ENCODE data around the gene DEFB124. TPM values are rescaled to one million over a fixed set of nuclear protein-coding genes. Genes with fewer than 3 reads are reported as not detected.
"Not testable (repeated sequence)": the region's sequence is repeated elsewhere in the genome, so short reads cannot be mapped to it uniquely, and the experiment has no call there.

Gene DEFB124
- total RNA-seq, 3 donors from 2014 or later (not counting 1 experiment from before 2014, with no cell fraction given) = not detected

DNA sequence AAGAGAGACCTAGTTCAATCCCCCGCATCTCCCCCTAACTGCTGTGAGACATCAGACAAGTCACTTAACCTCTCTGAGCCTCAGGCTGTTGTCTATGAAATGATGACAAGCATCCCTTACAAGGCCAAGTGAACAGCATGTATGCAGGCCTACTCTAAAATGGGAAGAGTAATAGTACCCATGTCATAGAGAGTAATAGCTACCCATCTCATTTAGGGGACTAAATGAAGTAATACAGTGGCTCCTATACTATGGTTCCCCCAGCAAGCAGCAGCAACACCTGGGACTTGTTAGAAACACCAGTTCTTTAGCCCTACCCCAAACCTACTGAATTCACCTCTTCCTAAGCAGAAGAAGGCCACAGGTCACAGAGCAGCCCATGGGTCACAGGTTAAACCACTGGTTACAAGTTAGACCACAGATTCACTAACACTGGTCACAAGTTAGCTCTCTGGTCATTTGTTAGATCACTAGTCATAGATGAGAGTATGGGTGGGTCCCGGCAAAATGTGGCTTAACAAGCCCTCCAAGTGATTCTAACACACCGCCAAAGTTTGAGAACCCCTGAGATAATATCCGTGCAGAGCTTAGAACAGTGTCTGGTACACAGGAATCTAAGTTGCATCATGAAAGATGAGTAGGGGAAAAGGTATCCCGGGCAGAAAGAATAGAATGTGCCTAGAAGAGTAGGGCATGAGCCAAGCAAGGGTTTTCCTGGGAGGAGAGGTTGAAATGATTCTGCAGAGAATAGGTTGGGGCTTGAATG, 1.4 kb downstream of the DEFB124 start:
- Mint-ChIP-seq H3K4me1 (peaks cover 6 to 9% of the 10 kb centered on the region in 2 donors), H3K27ac (no peak overlapping the region), H3K36me3 (no peaks in the 10 kb centered on the region), H3K27me3 (ENCODE audit: low read depth in 2 of 2) (peaks cover 29 to 37% of the 10 kb centered on the region in 2 donors), H3K9me3 (no peaks in the 10 kb centered on the region), H3K4me3 (no peak overlapping the region)
- DNase-seq (no peak), ATAC-seq (peak in 1 of 3 donors; percentile 24)
- TF ChIP-seq, protein P1, sequence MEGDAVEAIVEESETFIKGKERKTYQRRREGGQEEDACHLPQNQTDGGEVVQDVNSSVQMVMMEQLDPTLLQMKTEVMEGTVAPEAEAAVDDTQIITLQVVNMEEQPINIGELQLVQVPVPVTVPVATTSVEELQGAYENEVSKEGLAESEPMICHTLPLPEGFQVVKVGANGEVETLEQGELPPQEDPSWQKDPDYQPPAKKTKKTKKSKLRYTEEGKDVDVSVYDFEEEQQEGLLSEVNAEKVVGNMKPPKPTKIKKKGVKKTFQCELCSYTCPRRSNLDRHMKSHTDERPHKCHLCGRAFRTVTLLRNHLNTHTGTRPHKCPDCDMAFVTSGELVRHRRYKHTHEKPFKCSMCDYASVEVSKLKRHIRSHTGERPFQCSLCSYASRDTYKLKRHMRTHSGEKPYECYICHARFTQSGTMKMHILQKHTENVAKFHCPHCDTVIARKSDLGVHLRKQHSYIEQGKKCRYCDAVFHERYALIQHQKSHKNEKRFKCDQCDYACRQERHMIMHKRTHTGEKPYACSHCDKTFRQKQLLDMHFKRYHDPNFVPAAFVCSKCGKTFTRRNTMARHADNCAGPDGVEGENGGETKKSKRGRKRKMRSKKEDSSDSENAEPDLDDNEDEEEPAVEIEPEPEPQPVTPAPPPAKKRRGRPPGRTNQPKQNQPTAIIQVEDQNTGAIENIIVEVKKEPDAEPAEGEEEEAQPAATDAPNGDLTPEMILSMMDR (IDR thresholded peaks at IDR 0.05) = no peak
- no peaks in the 10 kb centered on the region for H3K9me3 ChIP-seq (ENCODE audit: control insufficient read depth, insufficient read depth, low read length)
- H3K36me3 ChIP-seq (ENCODE audit: control insufficient read depth, insufficient read depth, low read length) = no peaks in the 10 kb centered on the region
- H3K27ac ChIP-seq (ENCODE audit: low read length) = no peak overlapping the region
- peaks cover 10% of the 10 kb centered on the region for H3K27me3 ChIP-seq (ENCODE audit: control insufficient read depth, insufficient read depth, low read length)
- intact Hi-C loops (cut with micrococcal nuclease) = no loop called here
- WGBS (ENCODE audit: insufficient coverage) = 91% methylated on average over 5 of the region's 5 CpGs
- no peak overlapping the region for H3K4me3 ChIP-seq (ENCODE audit: low read length)
- peaks cover 7% of the 10 kb centered on the region for H3K4me1 ChIP-seq (ENCODE audit: control insufficient read depth, insufficient read depth, low read length)

DNA sequence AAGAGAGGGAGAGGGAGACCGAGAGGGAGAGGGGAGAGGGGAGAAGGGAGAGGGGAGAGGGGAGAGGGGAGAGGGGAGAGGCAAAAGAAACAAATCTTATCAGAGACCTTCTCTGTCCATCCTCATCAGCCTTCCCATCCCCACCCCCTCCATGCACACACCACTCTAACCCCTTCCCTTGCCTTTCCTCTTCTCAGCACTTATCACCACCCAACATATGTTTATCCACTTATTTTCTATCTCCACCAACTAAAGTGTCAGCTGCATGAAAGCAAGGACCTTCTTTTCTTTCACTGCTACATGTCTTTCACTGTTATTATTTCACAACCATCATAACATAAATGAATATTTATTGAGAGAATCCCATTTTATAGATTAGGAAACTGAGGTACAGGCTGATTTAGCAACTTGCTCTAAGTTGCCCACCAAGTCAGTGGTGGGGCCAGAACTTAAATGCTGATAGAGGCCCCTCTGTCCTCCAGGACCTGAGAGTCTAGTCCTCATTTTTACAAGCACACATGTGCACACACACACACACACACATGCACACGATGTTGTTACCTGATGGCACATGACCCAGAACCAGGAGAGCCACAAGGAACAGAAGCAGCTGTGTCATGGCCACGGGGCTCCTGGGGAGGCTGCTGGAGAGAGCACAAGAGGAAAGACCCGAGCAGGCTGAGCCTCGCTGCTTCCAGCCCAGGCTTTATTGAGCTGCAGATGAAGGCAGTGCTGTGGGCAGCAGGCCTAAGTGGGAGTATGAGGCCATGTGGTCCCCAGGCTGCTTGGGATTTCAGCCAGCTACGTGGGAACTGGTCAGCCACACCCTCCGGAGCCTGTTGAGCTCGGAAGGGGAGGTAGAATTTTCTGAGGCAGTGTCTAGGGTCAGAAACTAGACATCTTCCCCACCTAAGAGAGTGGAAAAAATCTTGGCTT, 2.3 kb downstream of the DEFB124 start:
- no peak for ATAC-seq
- H3K4me1 Mint-ChIP-seq = peaks cover 6 to 9% of the 10 kb centered on the region in 2 donors
- H3K4me3 Mint-ChIP-seq = no peak overlapping the region
- H3K9me3 ChIP-seq (ENCODE audit: control insufficient read depth, insufficient read depth, low read length) = no peaks in the 10 kb centered on the region
- no peaks in the 10 kb centered on the region for H3K36me3 ChIP-seq (ENCODE audit: control insufficient read depth, insufficient read depth, low read length)
- H3K36me3 Mint-ChIP-seq = no peaks in the 10 kb centered on the region
- peaks cover 7% of the 10 kb centered on the region for H3K4me1 ChIP-seq (ENCODE audit: control insufficient read depth, insufficient read depth, low read length)
- H3K4me3 ChIP-seq (ENCODE audit: low read length) = no peak overlapping the region
- H3K27me3 ChIP-seq (ENCODE audit: control insufficient read depth, insufficient read depth, low read length) = peaks cover 10% of the 10 kb centered on the region
- H3K9me3 Mint-ChIP-seq = no peaks in the 10 kb centered on the region
- H3K27ac Mint-ChIP-seq = no peak overlapping the region
- no peak for DNase-seq
- intact Hi-C loops (cut with micrococcal nuclease) = no loop called here
- H3K27ac ChIP-seq (ENCODE audit: low read length) = no peak overlapping the region
- peaks cover 28 to 31% of the 10 kb centered on the region in 2 donors for H3K27me3 Mint-ChIP-seq (ENCODE audit: low read depth in 2 of 2)
- 72% methylated on average over 7 of the region's 8 CpGs for WGBS (ENCODE audit: insufficient coverage)
- TF ChIP-seq, protein P1 (IDR thresholded peaks at IDR 0.05) = no peak

DNA sequence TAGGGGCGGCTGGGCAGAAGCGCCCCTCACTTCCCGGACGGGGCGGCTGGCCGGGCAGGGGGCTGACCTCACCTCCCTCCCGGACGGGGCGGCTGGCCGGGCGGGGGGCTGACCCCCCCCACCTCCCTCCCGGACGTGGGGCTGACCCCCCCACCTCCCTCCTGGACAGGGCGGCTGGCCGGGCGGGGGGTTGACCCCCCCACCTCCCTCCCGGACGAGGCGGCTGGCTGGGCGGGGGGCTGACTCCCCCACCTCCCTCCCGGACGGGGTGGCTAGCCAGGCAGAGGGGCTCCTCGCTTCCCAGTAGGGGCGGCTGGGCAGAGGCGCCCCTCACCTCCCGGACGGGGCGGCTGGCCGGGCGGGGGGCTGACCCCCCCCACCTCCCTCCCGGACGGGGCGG, 4.0 kb downstream of the DEFB124 start:
- H3K36me3 Mint-ChIP-seq; H3K27ac ChIP-seq (ENCODE audit: low read length); H3K4me1 ChIP-seq (ENCODE audit: control insufficient read depth, insufficient read depth, low read length); H3K9me3 Mint-ChIP-seq; intact Hi-C loops (cut with micrococcal nuclease); H3K27ac Mint-ChIP-seq; ATAC-seq; H3K36me3 ChIP-seq (ENCODE audit: control insufficient read depth, insufficient read depth, low read length); DNase-seq; H3K4me3 Mint-ChIP-seq; H3K4me3 ChIP-seq (ENCODE audit: low read length); H3K4me1 Mint-ChIP-seq; H3K9me3 ChIP-seq (ENCODE audit: control insufficient read depth, insufficient read depth, low read length); H3K27me3 ChIP-seq (ENCODE audit: control insufficient read depth, insufficient read depth, low read length): not testable (repeated sequence)
- 100% methylated on average over 7 of the region's 33 CpGs for WGBS (ENCODE audit: insufficient coverage)
- H3K27me3 Mint-ChIP-seq (ENCODE audit: low read depth in 2 of 2) = peaks cover 18 to 25% of the 10 kb centered on the region in 2 donors

DNA sequence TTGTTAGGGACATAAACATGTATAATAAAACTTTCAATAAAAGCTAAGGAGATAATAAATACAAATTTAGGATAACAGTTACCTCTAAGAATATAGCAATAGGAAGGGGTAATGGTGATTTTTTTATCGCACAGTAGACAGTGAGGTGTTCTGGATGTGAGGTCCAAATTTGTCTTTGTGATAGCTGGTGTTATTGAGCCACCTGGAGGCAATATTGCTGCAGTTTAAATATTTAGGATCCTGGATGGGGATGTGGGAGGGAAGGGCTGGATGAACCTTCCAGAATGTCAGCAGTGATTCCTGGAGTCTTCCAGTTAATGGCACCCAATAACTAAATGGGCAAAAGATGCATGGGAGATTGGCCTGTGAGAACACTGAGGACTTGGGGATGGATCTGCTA, 20.6 kb downstream of the DEFB124 start:
- no peaks in the 10 kb centered on the region for H3K4me1 ChIP-seq (ENCODE audit: control insufficient read depth, insufficient read depth, low read length)
- Mint-ChIP-seq H3K27me3 (ENCODE audit: low read depth in 2 of 2) (peaks cover 5 to 10% of the 10 kb centered on the region in 2 donors), H3K4me1 (no peaks in the 10 kb centered on the region), H3K27ac (no peak overlapping the region), H3K9me3 (no peaks in the 10 kb centered on the region), H3K36me3 (no peaks in the 10 kb centered on the region), H3K4me3 (no peak overlapping the region)
- no peaks in the 10 kb centered on the region for H3K36me3 ChIP-seq (ENCODE audit: control insufficient read depth, insufficient read depth, low read length)
- TF ChIP-seq, protein P1 (IDR thresholded peaks at IDR 0.05) = no peak
- WGBS (ENCODE audit: insufficient coverage) = 100% methylated on average over 1 of the region's 1 CpG
- DNase-seq (no peak), ATAC-seq (no peak)
- peaks cover 2% of the 10 kb centered on the region for H3K27me3 ChIP-seq (ENCODE audit: control insufficient read depth, insufficient read depth, low read length)
- H3K27ac ChIP-seq (ENCODE audit: low read length) = no peak overlapping the region
- H3K4me3 ChIP-seq (ENCODE audit: low read length) = no peak overlapping the region
- H3K9me3 ChIP-seq (ENCODE audit: control insufficient read depth, insufficient read depth, low read length) = no peaks in the 10 kb centered on the region
- intact Hi-C loops (cut with micrococcal nuclease) = no loop called here

Measured in natural killer cell (primary cell).